GM10266 (cell line): ENCODE measurements around the gene LTBP1.
"Not testable (repeated sequence)": the region's sequence is repeated elsewhere in the genome, so short reads cannot be mapped to it uniquely, and the experiment has no call there.

ENCODE experiments used
- DNase-seq: peaks from one replicate; pipeline ENCODE4 v3.0.0; 2012; ENCODE audit errors: extremely low spot score
- TF ChIP-seq, protein P1 (sequence below): IDR thresholded peaks from 2 replicates; pipeline ENCODE4 v1.5.1; 2012; ENCODE audit warnings: mild to moderate bottlenecking, low read depth; ENCODE audit not compliant: control insufficient read depth, insufficient read depth; ENCODE audit errors: missing control alignments

Gene LTBP1

DNA sequence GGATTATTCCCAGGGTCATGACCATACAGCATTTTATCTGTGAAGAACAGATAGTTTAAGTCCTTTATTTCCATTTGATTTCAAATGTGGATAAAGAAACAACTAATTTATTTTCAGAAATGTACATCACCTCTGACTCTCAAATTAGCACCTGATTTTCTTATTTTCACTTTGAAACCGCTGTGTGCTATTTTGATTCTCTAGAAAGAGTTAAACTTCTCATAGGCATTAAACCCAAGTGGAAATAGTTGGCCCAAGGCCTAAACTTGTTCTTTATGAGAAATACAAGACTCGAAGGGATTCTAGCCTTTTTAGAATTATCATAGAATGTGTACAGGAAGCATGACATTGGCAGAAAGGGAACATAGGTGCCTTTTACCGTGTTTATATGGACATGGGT, 41.5 kb upstream of the LTBP1 start:
- TF ChIP-seq, protein P1, sequence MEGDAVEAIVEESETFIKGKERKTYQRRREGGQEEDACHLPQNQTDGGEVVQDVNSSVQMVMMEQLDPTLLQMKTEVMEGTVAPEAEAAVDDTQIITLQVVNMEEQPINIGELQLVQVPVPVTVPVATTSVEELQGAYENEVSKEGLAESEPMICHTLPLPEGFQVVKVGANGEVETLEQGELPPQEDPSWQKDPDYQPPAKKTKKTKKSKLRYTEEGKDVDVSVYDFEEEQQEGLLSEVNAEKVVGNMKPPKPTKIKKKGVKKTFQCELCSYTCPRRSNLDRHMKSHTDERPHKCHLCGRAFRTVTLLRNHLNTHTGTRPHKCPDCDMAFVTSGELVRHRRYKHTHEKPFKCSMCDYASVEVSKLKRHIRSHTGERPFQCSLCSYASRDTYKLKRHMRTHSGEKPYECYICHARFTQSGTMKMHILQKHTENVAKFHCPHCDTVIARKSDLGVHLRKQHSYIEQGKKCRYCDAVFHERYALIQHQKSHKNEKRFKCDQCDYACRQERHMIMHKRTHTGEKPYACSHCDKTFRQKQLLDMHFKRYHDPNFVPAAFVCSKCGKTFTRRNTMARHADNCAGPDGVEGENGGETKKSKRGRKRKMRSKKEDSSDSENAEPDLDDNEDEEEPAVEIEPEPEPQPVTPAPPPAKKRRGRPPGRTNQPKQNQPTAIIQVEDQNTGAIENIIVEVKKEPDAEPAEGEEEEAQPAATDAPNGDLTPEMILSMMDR, result no peak
- no peak for DNase-seq

DNA sequence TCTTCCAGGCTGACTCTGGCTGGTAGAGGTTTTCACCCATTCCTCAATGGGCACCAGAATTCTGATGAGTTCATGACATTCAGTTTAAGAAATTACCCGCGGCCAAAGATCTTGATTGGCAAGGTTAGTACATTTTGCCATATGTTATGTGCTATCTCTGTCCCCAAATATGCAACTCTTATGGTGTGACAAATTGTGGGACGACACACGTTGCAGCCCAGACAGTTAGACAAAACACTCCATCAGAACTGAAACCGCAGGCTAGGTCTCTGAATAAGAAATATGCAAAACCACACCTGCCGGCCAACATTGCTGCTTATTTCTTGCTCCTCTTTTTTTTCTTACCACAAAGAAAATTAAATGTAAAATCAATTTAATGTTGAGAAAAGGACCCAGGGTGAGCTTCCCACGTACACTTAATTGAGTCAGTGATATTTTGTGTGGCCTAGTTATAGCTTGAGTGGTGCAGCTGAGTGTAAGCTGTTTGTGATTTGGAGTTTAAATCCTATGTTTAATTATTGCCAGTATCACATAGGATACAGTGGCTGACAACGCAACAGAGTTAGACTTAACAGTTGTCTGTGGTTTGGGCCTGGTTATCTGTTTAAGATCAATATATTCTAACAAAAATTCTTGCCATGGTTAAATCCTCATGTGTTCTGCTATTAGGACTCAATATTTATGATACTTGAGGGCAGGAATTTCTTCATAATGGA, 35.7 kb upstream of the LTBP1 start:
- TF ChIP-seq, protein P1, result no peak

DNA sequence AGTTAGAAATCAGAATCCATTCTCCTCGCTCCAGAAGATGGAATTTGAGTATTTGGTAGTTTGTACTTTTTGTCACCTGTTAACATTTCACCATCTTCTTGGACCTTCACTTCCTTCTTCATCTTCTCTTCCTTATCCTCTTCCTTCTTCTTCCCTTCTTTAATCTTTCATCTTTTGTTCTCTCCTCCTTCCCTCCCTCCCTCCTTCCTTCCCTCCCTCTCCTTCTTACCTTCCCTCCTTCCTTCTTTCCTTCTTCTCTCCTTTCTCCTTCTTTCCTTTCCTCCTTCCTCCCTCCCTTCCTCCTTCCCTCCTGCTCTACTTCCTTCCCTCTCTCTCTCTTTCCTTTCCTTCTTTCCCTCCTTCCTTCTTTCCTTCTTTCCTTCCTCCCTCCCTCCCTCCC, 31.1 kb upstream of the LTBP1 start:
- TF ChIP-seq, protein P1, result no peak
- DNase-seq, result no peak

More for the DNA sequence above, 35.7 kb upstream of the LTBP1 start:
- DNase-seq, result no peak

DNA sequence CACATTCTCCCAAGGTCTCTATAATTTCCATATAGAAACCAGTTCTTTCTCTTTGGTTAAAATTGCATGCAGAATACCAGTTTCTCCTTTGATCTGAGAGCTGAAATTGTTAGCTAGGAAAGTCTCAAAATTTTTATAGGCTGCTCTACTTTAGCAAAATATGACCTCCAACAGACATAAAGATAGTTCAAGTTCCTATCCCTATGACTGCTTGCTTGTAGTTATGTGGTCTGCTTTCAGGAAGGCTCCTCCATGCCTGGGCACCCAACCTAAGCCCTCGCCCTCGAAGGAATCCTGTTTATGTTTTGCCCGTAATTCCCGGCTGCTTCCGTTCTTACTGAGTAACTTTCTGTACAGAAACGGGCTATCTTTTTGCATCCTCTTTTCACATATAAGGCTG, 28.0 kb upstream of the LTBP1 start:
- DNase-seq, result no peak

DNA sequence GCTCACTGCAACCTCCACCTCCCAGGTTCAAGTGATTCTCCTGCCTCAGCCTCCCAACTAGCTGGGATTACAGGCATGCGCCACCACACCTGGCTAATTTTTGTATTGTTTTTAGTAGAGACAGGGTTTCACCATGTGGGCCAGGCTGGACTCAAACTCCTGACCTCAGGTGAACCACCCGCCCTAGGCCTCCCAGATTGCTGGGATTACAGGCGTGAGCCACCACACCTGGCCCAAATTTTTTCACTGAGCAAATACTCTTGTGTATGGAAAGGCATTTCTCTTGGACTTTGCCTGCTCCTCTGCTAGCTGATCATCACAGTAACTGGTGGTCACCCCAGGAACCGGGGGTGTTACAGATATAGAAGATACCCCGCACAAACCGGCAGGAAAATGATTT, 26.9 kb upstream of the LTBP1 start:
- DNase-seq, result not testable (repeated sequence)

More for the DNA sequence above, 28.0 kb upstream of the LTBP1 start:
- TF ChIP-seq, protein P1, result no peak

DNA sequence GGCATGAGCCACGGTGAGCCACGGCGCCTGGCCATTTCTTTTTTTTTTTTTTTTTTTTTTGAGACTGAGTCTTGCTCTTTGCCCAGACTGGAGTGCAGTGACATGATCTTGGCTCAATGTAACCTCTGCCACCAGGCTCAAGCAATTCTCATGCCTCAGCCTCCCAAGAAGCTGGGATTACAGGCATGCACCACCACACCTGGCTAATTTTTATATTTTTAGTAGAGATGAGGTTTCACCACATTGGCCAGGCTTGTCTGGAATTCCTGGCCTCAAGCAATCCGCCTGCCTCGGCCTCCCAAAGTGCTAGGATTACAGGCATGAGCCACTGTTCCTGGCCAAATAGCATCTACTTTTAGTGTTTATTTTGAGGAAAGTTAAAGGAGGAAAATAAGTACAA, 25.3 kb upstream of the LTBP1 start:
- DNase-seq, result not testable (repeated sequence)

DNA sequence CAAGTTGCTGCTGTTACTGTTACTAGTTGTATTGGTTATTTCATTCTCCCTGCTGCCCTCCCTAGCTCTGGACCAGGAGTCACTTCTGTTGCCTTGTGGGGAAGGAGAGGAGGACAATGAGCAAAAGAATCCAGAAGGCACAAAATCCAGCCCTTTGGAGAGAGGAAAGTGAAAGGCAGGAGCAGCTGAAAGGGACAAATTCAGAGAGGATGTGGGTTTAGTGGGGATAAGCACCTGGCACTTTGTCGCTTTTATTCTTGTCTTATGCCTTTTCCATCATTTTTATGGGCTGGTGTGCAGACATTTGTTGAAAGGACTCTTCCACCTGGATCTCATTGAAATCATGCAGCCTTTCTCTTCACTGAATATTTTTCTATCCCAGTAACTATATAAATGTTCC, 24.3 kb upstream of the LTBP1 start:
- no peak for DNase-seq
- TF ChIP-seq, protein P1, result no peak

DNA sequence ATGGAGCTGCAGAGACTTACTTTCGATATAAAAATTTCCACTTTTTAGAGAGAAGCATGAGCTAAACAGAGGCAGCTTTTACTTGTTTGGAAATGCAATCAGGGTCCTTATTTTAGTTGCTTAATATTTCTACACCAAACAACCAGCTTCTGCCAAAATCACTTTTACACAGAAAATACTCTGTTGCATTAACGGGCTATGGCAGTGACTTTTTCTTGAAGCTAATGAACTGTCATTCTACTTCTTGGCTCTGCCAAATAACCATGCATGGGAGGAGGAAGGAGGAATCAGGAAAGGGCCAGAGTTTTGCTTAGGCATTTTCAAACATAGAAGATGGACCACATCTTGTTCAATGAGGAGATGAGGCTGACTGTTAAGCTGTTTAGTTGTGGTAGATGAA, 23.6 kb upstream of the LTBP1 start:
- no peak for DNase-seq
- TF ChIP-seq, protein P1, result no peak
